A673 (cell line): Measurements from ENCODE around the gene LTBR. TPM values are rescaled to one million over a fixed set of nuclear protein-coding genes. Genes with fewer than 3 reads are reported as not detected.

Experiments
- BruUV-seq: library from RNA; stranded (reverse); fragments of 400-500 nt; replicated peaks from 2 replicates; lab custom pipeline; 2021; lab: Mats Ljungman, UMichigan
- CTCF ChIA-PET: fragments of 300-600 bp; sonication (Branson Sonifier 250); formaldehyde crosslinking; loops from one replicate; lab custom pipeline; 2022; ENCODE audit warnings: antibody characterized with exemption; lab: Charles Lee
- POLR2A ChIA-PET: fragments of 300-600 bp; sonication (Branson Sonifier 250); formaldehyde crosslinking; loops from one replicate; lab custom pipeline; 2022; ENCODE audit warnings: antibody characterized with exemption; ENCODE audit not compliant: low non-redundant PET; lab: Charles Lee
- DNase-seq: peaks from one replicate; pipeline ENCODE4 v3.0.0-alpha.2; 2015; ENCODE audit warnings: low spot score
- H3K27ac ChIP-seq: fragments of 200-600 bp; sonication (generic); 2 replicates; pipeline ENCODE4 v1.5.1; 2016; ENCODE audit warnings: mixed run types, low read depth, mild to moderate bottlenecking, mixed read lengths, antibody characterized with exemption, low read length; ENCODE audit not compliant: poor library complexity, severe bottlenecking
- H3K27me3 ChIP-seq: fragments of 200-600 bp; sonication (generic); replicated peaks from 2 replicates; pipeline ENCODE4 v1.6.1; 2017; ENCODE audit warnings: mixed run types, low read depth, mild to moderate bottlenecking, mixed read lengths, antibody characterized with exemption, low read length; ENCODE audit not compliant: insufficient read depth, poor library complexity
- H3K36me3 ChIP-seq: fragments of 200-600 bp; sonication (generic); 2 replicates; pipeline ENCODE4 v1.6.1; 2016; ENCODE audit warnings: mixed run types, mild to moderate bottlenecking, mixed read lengths, antibody characterized with exemption, low read length; ENCODE audit not compliant: insufficient read depth, poor library complexity, severe bottlenecking
- H3K4me1 ChIP-seq: fragments of 200-600 bp; sonication (generic); 2 replicates; pipeline ENCODE4 v1.6.1; 2017; ENCODE audit warnings: mixed run types, mild to moderate bottlenecking, mixed read lengths, antibody characterized with exemption, low read length; ENCODE audit not compliant: insufficient read depth, poor library complexity, severe bottlenecking
- H3K4me3 ChIP-seq: fragments of 200-600 bp; sonication (generic); 2 replicates; pipeline ENCODE4 v1.5.1; 2016; ENCODE audit warnings: low read depth, mixed run types, mild to moderate bottlenecking, mixed read lengths, low read length; ENCODE audit not compliant: poor library complexity, severe bottlenecking
- H3K9me3 ChIP-seq: fragments of 200-600 bp; sonication (generic); 2 replicates; pipeline ENCODE4 v1.6.1; 2016; ENCODE audit warnings: mixed run types, low read depth, mild to moderate bottlenecking, mixed read lengths, antibody characterized with exemption, low read length; ENCODE audit not compliant: poor library complexity, severe bottlenecking
- CTCF ChIP-seq: fragments of 300-800, 200-600 bp; sonication (generic); conservative IDR thresholded peaks from 2 replicates; pipeline ENCODE4 v1.5.1; 2017; ENCODE audit warnings: low read depth, mild to moderate bottlenecking, antibody characterized with exemption, low read length, moderate library complexity, mixed read lengths
- EZH2 ChIP-seq: fragments of 200-600 bp; sonication (generic); IDR thresholded peaks from 2 replicates; pipeline ENCODE4 v1.6.1; 2017; ENCODE audit warnings: borderline replicate concordance, low read depth, mild to moderate bottlenecking, mixed read lengths, antibody characterized with exemption, low read length; ENCODE audit not compliant: poor library complexity, severe bottlenecking
- intact Hi-C: fragments of 100-400 bp; cut with micrococcal nuclease; formaldehyde crosslinking; loops from one replicate; pipeline ENCODE4 v1.10.0; 2022; ENCODE audit not compliant: unreplicated experiment
- total RNA-seq: library from RNA; stranded (reverse); gene quantifications from 2 replicates; pipeline ENCODE4 v1.2.3, GENCODE V29; 2021

LTBR gene
- total RNA-seq, 1 experiment from 2014 or later = 27.5 TPM

DNA sequence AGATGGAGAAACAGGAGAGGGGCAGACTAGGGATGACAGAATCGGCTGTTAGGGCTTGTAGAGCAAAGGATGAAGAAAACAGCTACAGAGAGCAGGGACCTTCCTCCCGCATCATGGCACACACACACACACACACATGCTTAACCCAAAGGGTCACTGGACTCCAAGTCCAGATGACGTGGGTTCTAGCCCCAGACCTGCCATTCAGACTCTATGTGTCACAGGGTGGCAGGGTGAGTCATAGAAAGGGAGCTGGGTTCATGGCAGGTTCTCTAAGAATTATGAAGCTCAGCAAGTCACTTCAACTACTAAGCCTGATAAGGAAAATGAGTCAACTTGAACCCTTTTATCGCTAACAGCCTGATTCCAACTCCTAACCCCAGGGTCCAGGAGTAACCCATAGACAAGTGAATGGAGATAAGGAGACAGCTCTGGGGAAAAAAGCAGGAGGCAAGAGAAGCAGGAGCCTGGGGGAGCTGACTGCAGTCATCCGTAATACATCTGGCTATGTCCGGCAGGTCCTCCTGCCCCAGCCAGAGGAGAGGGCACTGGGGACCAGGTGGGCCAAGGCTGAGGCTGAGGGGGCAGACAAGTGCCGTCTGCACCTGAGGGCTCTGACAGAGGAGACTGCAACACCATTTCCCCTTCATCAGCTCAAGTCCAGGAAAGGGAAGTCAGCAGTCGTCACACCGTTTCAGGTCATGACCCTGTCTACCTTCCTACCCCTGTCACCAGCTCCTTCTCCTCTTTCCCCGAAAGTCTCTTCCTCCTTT is 38.5 kb upstream of the LTBR start:
- Histone ChIP-seq H3K9me3 (no peaks in the 10 kb centered on the region), H3K4me3 (no peak overlapping the region), H3K36me3 (no peaks in the 10 kb centered on the region), H3K27me3 (no peaks in the 10 kb centered on the region), H3K4me1 (peaks cover 8% of the 10 kb centered on the region), H3K27ac (no peak overlapping the region)
- CTCF ChIA-PET = interaction anchor here (0.6 kb wide), 1 partner anchor 17 kb away, joined by 4 read pairs; no protein-coding TSS in a partner anchor
- BruUV-seq = no TSS peak
- DNase-seq = no peak
- intact Hi-C loops = no loop called here
- POLR2A ChIA-PET = interaction anchor here (0.6 to 0.7 kb wide), 3 partner anchors 9 to 189 kb away, joined by 3 to 5 read pairs (median 3); partner anchors contain the start of gene GAPDH
- TF ChIP-seq CTCF (no peak), EZH2 (no peak)

DNA sequence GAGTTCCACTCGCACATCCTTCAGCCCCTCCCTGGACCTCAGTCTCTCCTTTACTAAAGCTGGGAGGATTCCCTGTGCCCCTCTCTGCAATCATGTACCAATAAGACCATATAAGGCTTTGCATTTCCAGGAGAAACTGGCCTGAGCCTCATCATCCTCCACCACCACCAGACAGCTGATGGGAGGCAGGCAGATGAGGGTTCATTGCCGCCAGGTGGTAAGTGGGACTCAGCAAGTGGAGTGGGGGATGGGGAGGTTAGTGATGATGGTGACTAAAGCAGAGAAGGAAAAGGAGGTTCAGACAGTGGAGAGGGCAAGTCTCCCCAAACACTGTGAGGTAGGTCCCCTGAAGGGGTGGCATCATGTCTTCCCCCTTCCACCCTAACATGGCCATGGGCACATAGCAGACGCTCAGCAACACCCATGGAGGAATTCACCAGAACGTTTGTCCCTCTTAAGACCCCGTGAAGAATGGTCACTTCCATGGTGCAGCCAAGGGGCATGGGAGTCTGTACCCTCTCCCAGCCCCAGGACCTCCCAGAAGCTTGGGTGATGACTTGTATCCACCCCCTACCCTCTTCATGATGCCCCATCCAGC is 37.6 kb upstream of the LTBR start:
- ChIA-PET CTCF (no interaction called here), POLR2A (no interaction called here)
- TF ChIP-seq EZH2 (no peak), CTCF (no peak)
- DNase-seq = no peak
- no peak overlapping the region for H3K4me3 ChIP-seq
- no peak overlapping the region for H3K27ac ChIP-seq
- no peaks in the 10 kb centered on the region for H3K9me3 ChIP-seq
- H3K4me1 ChIP-seq = peaks cover 8% of the 10 kb centered on the region
- intact Hi-C loops = no loop called here
- no peaks in the 10 kb centered on the region for H3K27me3 ChIP-seq
- no peaks in the 10 kb centered on the region for H3K36me3 ChIP-seq
- no TSS peak for BruUV-seq

- Histone ChIP-seq H3K27ac (no peak overlapping the region), H3K36me3 (no peaks in the 10 kb centered on the region), H3K27me3 (no peaks in the 10 kb centered on the region), H3K9me3 (no peaks in the 10 kb centered on the region), H3K4me1 (peaks cover 8% of the 10 kb centered on the region), H3K4me3 (no peak overlapping the region)
- intact Hi-C loops = no loop called here
- CTCF ChIA-PET = no interaction called here
- POLR2A ChIA-PET = no interaction called here
- no TSS peak for BruUV-seq
- no peak for DNase-seq
- TF ChIP-seq CTCF (no peak), EZH2 (no peak)
Observed at GRCh38 chr12:6346942-6347341, 37.0 kb upstream of the LTBR start.
